Limb (tissue), 2 donors: ENCODE measurements around the gene PACRG.

Experiments
- DNase-seq, 2 donors: peaks; one replicate each; pipeline ENCODE4 v3.0.0-alpha.2; 2016; ENCODE audit errors: extremely low spot score in 2 of 2

Gene PACRG

DNA sequence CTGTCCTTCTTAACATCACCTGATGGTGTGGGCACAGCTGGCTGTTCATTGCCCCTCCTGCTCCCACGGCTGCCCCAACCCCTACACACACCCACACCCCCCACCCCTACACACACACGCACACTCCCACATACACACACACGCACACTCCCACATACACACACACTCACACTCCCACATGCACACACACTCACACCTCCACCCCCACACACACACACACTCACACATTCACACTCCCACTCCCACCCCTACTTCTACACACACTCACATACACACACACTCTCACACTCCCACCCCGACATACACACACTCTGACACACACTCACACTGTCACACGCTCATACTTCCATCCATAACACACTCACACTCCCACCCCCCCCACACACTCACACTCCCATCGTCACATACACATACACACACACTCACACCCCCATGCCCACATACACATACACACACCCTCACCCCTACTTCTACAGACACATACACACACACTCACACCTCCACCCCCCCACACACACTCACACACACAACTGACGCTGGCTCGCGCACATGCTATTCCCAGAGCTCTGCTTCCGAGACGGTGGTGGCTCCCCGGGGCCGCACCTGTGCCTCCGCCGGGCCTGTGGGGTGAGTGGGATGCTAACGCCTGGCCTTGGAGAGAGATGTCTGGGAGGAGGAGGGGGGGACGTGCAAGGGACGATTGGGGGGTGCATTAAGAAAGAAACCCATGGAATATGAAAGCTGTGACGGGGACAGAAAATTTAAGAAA is 512.0 kb downstream of the PACRG start:
- no peak for DNase-seq

DNA sequence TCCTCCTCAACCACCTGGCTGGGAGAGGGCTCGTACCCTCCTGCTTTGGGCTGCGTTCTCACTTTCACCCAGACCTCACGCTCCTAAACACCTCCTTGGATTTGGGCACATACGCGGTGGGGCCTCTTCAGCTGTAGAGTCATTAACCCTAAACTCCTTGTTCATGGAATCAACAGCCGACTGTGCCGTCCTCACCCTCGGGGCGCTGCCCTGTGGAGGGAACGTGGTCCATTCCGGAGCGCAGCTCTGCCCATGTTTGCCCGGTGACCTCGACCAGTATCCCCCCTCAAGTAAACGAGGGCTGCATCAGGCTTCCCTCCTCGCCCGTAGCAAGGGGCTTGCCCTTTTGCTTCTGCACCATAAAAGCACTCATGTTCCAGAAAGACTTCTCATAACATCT is 512.8 kb downstream of the PACRG start:
- DNase-seq = no peak

GRCh38 chr6:163241683-163242082 is 513.9 kb downstream of the PACRG start:
- no peak for DNase-seq

DNA sequence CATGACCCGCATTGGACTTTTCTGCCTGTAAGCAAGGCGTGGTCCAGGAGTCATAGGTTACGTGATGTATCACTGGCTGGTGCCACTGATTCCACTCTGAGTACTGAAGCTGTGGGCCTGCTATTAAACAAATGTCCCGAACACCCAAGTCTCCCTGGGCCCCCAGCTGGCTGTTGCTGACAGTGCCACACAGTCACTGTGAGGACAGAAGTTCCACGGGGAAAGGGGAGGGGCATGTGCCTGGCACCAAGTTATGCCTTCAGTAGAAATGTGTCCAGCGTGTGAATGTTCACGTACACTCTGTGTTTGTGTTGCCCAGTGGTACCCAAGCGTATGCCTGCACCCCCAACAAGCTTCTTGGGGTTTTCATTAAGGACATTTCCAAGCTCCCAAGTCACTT is 515.3 kb downstream of the PACRG start:
- DNase-seq = no peak

DNA sequence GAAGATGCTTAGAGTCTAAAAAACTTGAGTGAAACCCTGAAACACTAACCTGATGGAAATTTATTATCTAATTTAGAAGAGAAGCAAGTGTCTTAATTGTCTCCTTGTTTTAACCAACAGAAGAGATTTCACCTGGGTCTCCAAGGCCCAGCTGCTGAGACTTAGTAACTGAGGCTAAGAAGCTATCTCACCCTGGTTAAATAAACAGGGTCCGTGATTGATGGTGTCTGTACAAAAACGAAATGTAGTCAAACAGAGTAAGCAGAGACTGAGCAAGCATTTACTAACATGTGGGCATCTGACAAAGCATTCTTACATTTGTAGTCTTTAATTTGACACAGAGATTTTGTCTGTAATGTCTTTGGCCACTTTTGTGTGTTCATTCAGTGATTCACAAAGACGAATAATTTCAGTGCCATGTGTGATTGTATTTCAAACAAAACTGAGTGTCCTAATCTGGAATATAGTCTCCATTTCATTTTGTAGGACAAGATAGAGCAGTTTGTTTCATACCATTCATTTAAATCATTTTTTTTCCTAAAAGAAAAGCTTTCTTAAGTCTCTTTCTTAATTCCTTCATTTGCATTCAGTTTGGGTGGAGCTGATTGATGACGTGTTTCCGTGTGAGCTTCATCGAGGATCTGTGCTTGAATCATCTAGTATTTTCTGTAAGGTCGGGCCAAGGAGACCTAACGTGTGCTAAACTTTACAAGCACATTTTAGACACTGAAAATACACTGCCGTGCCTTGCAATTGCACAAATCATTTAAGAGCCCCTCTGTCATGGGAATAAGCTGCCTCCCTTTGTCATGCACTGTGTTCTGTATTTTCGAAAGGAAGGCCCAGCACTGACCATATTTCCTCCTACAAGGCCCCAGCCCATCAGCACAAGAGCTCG is 516.2 kb downstream of the PACRG start:
- no peak for DNase-seq

DNA sequence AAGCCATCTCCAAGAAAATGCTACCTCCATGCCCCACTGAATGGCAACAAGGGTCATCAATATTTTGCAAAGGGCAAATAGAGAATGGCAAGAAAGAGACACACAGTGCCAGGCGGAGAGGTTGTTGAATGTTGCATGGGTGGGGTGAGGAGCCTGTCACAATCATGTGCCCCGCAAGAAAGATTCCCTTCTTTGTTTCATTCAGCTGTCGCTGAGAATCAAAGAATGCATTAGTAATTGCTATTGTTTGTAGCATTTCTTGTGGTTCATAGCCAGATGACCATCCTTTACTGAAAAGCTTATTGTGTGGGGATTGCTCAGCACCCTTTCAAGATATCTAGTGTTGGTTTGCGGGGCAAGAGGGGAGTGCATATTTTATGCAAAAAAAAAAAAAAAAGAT is 520.3 kb downstream of the PACRG start:
- no peak for DNase-seq

DNA sequence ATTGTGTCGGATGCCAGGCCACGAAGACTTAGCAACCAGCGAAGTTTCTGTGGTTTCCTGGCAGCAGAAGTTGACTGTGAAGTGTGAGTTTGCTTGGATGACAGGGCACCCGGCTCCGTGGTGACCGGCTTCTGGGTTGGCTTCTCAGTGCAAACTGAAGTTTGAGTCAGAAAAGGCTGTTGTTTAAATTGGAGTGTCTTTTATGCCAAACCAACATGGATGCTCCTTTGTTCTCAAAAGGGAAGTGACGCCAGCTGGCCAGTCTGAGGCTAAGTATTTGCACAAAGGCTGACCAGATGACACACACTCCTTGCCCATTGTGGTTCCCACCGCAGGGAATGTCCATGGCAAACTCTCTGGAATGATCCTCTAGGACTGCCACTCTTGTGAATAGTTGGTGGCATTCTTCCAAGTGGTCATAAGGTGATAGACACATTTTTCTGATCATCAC is 521.9 kb downstream of the PACRG start:
- no peak for DNase-seq

- DNase-seq = no peak
These were observed 522.3 kb downstream of the PACRG start for GRCh38 chr6:163250116-163250515.

DNA sequence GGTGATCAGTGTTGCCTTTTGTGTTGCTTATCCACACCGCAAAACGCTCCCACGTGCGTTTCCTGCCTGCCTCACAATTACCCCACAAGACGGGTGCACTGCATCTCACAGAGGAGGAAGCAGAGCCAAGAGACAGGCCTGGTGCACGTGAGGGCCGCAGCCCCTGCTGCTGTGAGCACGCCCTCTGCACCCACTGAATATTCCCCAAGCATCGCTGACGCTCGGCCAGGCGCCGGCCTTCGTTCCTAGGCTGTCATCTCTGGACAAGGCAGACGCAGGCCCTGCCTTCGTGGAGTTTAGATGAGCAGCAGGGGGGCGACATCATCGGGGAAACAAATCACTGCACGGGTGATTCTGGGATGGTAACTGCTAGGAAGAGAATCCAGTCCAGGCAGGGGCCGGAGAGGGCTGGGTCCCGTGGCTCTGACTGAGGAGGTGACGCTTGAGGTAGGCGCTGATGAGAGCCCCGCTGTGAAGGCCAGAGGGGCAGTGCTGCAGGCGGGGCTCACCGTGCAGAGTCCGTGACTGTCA is 524.4 kb downstream of the PACRG start:
- DNase-seq = no peak

- no peak for DNase-seq
These were observed 525.9 kb downstream of the PACRG start for GRCh38 chr6:163253556-163254213.

- DNase-seq = no peak
These were observed 526.6 kb downstream of the PACRG start for GRCh38 chr6:163254341-163254835.

DNA sequence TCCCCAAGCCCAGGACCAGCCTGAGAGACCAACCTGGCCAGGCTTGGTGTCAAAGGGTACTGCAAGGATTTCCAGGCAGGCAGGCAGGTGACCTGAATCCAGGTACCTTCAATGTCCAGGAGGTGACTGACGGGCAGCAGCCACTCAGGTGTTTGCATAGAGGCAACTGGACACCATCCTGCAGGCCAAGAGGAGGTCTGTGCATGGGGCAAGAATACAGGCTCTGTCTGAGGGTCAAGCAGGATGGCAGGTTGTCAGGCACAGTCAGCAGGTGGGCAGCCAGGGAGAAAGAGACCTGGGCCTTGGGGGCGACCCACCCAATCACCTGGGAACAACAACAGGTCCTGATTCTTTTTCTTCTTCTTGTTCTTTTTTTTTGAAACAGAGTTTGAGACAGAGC is 527.5 kb downstream of the PACRG start:
- DNase-seq = no peak

DNA sequence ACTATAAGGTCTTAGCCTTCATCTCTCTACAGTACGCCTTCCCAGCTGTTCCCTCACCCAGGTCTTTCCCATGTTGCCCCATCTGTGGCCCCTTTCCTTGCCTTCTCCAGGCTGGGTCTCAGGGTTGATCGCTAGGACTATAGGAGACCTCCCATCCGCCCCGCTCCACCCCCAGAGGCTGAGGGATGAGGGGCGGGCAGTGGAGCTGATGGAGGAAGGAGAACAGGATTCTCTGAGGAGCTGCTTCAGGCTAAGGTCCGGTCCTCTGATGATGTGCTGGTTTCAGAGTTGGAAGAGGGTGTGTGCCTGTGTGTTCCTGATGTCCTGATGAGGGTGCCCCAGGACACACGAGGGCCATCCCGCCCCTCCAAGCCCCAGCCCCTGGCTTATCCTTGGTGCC is 531.9 kb downstream of the PACRG start:
- no peak for DNase-seq

DNA sequence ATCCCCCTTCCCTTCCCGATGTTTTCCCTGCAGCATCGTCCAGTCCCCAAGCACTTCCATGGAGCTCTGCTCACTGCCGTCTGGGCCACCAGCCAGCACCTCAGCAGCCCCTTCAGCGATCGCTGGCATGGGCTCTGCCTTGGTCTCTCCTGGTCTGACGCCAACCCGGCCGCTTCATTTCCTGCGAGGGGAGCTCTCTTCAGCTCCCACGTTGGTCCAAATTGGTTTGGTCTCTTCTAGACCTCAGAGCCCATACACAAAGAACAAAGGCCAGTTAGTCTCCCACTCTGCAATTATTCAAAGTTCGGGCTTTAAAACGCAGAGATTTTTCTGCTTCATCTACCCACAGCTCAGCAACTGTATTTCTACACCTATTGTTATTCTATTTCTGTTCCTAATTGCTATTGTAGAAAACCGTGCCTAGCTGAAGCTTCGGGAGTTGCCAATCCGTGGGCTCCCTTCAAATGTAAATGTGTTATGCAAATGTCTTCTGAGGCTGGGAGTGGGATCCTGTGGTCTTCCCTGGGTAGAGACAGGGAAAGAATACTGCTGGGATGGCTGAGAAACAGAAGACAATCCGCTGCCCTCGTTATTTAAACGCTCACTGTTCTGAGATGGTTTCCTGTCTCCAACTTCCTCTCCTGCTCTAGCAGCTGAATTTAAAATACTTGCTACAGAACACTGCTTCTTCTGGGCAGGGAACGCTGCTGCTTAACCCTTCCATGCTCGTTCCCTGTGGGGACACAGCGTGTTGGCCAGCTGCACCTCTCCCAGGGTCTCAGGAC is 532.5 kb downstream of the PACRG start:
- peak; percentile 27 to 76 for DNase-seq

DNA sequence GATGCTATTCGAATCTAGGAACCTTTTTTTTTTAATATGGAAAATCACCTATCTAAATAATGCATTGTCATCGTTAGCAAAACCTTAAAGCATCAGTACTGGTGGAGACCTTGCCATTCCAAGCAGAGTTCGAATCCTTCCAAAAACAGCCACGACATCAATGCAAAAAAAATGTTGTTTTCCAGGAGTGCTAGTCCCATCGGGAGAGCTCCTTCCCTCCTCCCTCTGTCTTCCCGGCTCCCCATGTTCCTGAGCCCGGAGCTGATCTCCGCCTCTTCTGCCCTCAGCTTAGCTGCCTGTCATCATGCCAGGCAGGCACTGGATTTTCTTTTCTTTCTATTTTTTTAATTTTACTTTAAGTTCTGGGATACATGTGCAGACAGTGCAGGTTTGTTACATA is 533.1 kb downstream of the PACRG start:
- DNase-seq = no peak

DNA sequence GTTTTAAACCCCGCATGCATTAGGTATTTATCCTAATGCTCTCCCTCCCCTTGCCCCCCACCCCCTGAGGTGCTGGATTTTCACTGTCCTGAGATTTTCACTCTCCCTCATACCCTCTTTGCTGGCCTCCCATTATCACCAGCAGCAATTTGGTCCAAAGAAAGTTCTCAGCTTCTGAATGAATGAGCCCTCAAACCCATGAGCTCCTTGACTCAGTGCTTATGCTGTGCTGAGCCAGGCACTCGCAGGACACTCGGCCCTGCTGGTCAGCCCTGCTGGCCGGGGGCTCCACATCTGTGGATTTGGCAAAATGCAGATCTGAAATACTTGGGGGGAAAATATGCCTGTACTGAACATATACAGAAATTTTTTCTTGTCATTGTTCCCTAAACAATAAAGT is 533.6 kb downstream of the PACRG start:
- DNase-seq = no peak

GRCh38 chr6:163262080-163262479 is 534.3 kb downstream of the PACRG start:
- no peak for DNase-seq

DNA sequence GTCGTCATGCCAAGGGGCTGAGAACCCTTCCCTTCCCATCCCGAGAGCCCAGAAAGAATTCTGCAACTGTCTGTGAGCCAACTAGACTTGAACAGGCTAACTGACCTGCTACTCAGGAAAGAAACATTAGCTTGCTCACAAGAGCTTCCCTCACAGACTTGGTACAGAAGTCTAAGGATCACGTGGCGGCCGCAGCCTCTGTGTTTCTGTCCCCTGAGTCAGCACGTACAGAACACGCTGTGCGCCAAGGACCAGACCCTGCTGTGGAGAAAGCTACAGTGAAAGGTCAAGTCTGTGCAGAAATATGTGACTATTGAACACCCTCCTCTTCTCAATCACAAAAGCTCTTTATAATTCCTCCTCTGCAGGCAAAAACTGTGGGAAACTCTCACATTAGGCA is 535.4 kb downstream of the PACRG start:
- no peak for DNase-seq

DNA sequence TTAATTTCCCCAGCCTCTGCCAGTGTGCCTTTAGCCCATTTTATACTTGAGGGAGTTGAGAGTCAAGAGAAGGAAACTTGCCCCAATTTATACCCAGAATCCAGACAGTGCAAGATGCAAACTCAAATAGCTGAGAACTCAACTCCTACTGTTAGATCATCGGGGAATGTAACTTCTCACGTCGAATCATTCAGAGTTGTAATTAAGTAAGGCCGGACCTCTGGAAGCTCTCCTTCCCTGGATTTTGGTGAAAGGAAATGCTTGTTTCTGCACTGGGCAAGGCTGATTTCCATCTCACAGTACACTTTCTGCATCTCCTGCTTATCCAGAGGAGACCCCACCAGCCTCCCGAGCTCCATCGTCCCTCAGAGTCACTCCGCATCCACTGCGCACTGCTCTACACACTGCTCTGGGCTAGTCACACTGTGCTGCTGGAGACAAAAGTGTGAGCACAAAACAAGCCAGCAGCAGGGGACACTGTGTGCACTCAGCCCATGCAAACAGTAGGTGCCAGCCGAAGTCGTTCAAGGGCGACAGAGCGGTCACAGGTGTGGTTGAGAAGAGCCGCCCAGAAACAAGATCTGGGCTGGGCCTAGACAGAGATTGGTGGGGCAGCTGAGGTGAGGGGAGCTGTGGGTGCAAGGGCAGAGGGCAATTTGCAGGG is 536.4 kb downstream of the PACRG start:
- no peak for DNase-seq

DNA sequence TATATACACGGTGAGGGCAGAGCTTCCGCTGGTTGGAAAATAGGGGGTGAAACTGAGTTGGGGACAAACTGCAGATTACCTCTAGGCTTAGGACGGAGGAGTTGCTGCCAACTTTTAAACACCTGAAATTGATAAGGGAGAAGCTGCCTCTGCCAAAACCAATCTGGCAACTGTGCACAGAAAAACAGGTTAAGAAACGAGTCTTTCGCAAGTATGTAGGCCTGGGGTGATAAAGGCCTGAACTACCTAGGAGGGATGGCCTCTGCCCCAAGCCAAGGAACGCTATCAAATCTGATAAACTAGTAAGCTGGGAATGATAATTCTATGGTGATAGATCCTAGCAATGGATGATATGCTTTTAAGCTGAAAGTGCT is 536.9 kb downstream of the PACRG start:
- DNase-seq = no peak
